Mammary epithelial cell (primary cell): ENCODE data around the gene WDR18.

Experiments
- CTCF ChIP-seq, 2 donors: IDR thresholded peaks in 1 of 2; conservative IDR thresholded peaks in 1 of 2; 2 replicates each; pipeline ENCODE4 v1.5.1; 2011 to 2012; ENCODE audit warnings: inconsistent platforms in 2 of 2, low read length in 2 of 2, mild to moderate bottlenecking in 2 of 2, control low read depth in 1 of 2, low read depth in 1 of 2; ENCODE audit not compliant: insufficient read depth in 1 of 2; ENCODE audit errors: extremely low read depth in 1 of 2
- EZH2 ChIP-seq: IDR thresholded peaks from 2 replicates; pipeline ENCODE4 v1.6.1; 2012; ENCODE audit warnings: low read length, inconsistent platforms, borderline replicate concordance

- TF ChIP-seq CTCF (conservative IDR thresholded peaks at IDR 0.05 in 1 of 2, IDR thresholded peaks at IDR 0.05 in 1 of 2; ENCODE audit: extremely low read depth in 1 of 2, insufficient read depth in 1 of 2, low read depth in 1 of 2, low read length in 2 of 2) (no peak), EZH2 (no peak)
Observed at GRCh38 chr19:1011831-1012333, 27.7 kb downstream of the WDR18 start.
